GM18511 (cell line): Measurements from ENCODE around the gene PCDHB15.
"Not testable (repeated sequence)": the region's sequence is repeated elsewhere in the genome, so short reads cannot be mapped to it uniquely, and the experiment has no call there.

Source experiments
- ATAC-seq: cut with Tn5 transposase; IDR thresholded peaks from one replicate; pipeline ENCODE4 v1.9.1; 2021; ENCODE audit warnings: mild to moderate bottlenecking, moderate library complexity; ENCODE audit not compliant: unreplicated experiment

The PCDHB15 gene

GRCh38 chr5:141245250-141245717 is at the start of gene PCDHB15:
TSS of gene PCDHB15 (plus strand) at chr5:141245395. CDS start at chr5:141245579, 184 bp downstream.
- ATAC-seq = no peak

GRCh38 chr5:141196363-141196762 is 48.8 kb upstream of the PCDHB15 start:
- no peak for ATAC-seq

DNA sequence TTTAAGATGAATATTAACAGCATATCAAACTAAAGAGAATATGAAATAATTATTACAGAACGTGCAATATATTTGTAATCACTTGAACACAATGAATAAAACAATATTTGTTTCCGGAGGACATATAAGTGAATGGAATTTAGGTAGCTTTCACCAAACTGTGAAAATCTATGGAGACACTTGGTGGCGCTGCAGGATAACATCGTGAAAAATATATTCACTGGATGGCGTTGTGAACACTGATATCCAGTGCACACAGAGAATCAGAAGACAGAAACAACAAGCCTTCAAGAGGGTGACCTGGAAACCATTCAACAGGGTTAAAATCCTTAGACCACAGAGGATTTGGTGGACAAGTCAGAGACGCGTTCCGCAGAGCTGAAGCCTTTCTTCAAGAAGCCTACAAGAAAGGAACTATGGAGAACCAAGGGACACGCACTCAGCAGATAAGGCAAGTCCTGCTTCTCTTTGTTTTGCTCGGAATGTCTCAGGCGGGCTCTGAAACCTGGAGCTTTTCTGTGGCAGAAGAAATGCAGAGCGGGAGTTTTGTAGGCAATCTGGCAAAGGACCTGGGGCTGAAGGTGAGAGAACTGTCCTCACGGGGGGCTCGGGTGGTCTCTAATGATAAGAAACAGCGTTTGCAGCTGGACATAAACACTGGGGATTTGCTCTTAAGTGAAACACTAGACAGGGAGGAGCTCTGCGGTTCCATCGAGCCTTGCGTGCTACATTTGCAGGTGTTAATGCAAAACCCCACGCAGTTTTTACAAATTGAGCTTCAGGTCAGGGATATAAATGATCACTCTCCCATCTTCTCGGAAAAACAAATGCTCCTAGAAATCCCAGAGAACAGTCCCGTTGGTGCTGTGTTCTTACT is 45.6 kb upstream of the PCDHB15 start, which contains the start of gene PCDHB11:
Gene PCDHB11, plus strand, starts transcription at position 269 of the 877 bp plus-strand sequence. Its CDS starts 148 bp downstream, at position 417.
- ATAC-seq = no peak

- ATAC-seq = not testable (repeated sequence)
Measured at GRCh38 chr5:141201126-141201525, 44.1 kb upstream of the PCDHB15 start.

DNA sequence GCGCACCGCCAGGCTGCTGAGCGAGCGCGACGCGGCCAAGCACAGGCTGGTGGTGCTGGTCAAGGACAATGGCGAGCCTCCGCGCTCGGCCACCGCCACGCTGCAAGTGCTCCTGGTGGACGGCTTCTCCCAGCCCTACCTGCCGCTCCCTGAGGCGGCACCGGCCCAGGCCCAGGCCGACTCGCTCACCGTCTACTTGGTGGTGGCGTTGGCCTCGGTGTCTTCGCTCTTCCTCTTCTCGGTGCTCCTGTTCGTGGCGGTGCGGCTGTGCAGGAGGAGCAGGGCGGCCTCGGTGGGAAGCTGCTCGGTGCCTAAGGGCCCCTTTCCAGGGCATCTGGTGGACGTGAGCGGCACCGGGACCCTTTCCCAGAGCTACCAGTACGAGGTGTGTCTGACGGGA is 43.5 kb upstream of the PCDHB15 start:
- ATAC-seq = not testable (repeated sequence)

- no peak for ATAC-seq
Measured at GRCh38 chr5:141208478-141208877, 36.7 kb upstream of the PCDHB15 start, which contains the start of gene PCDHB12. TSS of gene PCDHB12 (plus strand) at chr5:141208719. CDS start at chr5:141208908, 189 bp downstream.

GRCh38 chr5:141210281-141210680 is 34.9 kb upstream of the PCDHB15 start:
- ATAC-seq = not testable (repeated sequence)

DNA sequence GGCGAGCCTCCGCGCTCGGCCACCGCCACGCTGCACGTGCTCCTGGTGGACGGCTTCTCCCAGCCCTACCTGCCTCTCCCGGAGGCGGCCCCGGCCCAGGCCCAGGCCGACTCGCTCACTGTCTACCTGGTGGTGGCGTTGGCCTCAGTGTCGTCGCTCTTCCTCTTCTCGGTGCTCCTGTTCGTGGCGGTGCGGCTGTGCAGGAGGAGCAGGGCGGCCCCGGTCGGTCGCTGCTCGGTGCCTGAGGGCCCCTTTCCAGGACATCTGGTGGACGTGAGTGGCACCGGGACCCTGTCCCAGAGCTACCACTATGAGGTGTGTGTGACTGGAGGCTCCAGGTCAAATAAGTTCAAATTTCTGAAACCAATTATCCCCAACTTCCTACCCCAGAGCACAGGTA is 34.3 kb upstream of the PCDHB15 start:
- ATAC-seq = not testable (repeated sequence)

DNA sequence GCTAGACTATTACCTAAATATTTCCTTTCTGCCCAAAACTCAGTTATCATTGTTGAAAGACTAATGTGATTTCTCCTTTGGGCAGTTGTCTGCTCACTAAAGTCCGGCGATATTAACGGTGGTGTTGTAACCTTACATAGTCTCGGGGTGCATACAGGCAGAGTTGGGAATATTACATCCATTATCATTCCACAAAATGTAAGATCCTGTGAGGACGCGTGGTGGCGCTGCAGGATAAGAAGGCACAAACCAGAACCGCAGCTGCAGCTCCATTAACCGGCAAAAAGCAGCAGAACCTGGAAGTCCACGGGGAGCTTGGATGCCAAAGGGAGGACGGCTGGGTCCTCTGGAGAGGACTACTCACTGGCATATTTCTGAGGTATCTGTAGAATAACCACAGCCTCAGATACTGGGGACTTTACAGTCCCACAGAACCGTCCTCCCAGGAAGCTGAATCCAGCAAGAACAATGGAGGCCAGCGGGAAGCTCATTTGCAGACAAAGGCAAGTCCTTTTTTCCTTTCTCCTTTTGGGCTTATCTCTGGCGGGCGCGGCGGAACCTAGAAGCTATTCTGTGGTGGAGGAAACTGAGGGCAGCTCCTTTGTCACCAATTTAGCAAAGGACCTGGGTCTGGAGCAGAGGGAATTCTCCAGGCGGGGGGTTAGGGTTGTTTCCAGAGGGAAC is 31.4 kb upstream of the PCDHB15 start, which contains the start of gene PCDHB13:
Gene PCDHB13, plus strand, starts transcription at position 264 of the 684 bp plus-strand sequence. Its CDS starts 205 bp downstream, at position 469.
- ATAC-seq = not testable (repeated sequence)

GRCh38 chr5:141214583-141214982 is 30.6 kb upstream of the PCDHB15 start:
- ATAC-seq = not testable (repeated sequence)

DNA sequence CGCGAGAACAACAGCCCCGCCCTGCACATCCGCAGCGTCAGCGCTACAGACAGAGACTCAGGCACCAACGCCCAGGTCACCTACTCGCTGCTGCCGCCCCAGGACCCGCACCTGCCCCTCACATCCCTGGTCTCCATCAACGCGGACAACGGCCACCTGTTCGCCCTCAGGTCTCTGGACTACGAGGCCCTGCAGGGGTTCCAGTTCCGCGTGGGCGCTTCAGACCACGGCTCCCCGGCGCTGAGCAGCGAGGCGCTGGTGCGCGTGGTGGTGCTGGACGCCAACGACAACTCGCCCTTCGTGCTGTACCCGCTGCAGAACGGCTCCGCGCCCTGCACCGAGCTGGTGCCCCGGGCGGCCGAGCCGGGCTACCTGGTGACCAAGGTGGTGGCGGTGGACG is 29.7 kb upstream of the PCDHB15 start:
- not testable (repeated sequence) for ATAC-seq

- ATAC-seq = not testable (repeated sequence)
Measured at GRCh38 chr5:141216035-141216434, 29.2 kb upstream of the PCDHB15 start.

DNA sequence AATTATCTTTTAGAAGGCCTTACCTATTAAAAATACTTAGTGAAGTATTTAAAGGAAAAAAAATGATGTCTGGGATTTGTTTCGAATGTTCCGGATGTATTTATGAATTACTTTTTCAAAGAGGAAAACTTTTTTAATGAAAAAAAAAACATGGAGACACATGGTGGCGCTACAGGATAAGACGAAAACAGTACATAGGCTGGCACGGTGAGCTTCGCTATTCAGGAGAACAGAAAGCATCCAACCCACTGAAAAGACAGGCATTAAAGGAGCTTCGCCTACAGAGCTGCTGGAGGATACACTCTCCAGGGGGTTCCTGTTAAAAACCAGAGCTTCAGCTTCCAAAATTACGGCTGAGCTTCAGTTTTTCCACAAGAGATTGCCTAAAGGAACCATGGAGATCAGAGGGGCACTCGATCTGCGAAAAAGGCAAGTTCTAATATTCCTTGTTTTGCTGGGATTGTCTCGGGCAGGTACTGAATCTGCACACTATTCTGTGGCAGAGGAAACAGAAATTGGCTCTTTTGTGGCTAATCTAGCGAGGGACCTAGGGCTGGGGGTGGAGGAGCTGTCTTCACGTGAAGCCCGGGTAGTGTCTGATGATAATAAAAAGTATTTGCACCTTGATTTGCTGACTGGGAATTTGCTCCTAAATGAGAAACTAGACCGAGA is 21.9 kb upstream of the PCDHB15 start, which contains the start of gene PCDHB14:
Gene PCDHB14, plus strand, starts transcription at position 232 of the 672 bp plus-strand sequence. Its CDS starts 163 bp downstream, at position 395.
- ATAC-seq = no peak

GRCh38 chr5:141224844-141225243 is 20.4 kb upstream of the PCDHB15 start:
- ATAC-seq = not testable (repeated sequence)

DNA sequence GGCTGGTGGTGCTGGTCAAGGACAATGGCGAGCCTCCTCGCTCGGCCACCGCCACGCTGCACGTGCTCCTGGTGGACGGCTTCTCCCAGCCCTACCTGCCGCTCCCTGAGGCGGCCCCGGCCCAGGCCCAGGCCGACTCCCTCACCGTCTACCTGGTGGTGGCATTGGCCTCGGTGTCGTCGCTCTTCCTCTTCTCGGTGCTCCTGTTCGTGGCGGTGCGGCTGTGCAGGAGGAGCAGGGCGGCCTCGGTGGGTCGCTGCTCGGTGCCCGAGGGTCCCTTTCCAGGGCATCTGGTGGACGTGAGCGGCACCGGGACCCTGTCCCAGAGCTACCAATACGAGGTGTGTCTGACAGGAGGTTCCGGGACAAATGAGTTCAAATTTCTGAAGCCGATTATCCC is 19.8 kb upstream of the PCDHB15 start:
- ATAC-seq = not testable (repeated sequence)

- no peak for ATAC-seq
Measured at GRCh38 chr5:141234109-141234667, 11.0 kb upstream of the PCDHB15 start.

GRCh38 chr5:141235922-141236321 is 9.3 kb upstream of the PCDHB15 start:
- not testable (repeated sequence) for ATAC-seq

- no peak for ATAC-seq
Measured at GRCh38 chr5:141236516-141237313, 8.5 kb upstream of the PCDHB15 start.

DNA sequence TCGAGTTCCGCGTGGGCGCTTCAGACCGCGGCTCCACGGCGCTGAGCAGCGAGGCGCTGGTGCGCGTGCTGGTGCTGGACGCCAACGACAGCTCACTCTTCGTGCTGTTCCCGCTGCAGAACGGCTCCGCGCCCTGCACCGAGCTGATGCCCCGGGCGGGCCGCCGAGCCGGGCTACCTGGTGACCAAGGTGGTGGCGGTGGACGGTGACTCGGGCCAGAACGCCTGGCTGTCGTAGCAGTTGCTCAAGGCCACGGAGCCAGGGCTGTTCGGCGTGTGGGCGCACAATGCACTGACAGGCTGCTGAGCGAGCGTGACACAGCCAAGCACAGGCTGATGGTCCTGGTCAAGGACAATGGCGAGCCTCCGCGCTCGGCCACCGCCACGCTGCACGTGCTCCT is 3.7 kb upstream of the PCDHB15 start:
- no peak for ATAC-seq
